HG03280 (cell line): Measurements from ENCODE around the gene CNNM3.

ENCODE experiments used
- ATAC-seq: cut with Tn5 transposase; IDR thresholded peaks from one replicate; pipeline ENCODE4 v1.9.1; 2021; ENCODE audit warnings: mild to moderate bottlenecking, moderate library complexity; ENCODE audit not compliant: unreplicated experiment

The CNNM3 gene

DNA sequence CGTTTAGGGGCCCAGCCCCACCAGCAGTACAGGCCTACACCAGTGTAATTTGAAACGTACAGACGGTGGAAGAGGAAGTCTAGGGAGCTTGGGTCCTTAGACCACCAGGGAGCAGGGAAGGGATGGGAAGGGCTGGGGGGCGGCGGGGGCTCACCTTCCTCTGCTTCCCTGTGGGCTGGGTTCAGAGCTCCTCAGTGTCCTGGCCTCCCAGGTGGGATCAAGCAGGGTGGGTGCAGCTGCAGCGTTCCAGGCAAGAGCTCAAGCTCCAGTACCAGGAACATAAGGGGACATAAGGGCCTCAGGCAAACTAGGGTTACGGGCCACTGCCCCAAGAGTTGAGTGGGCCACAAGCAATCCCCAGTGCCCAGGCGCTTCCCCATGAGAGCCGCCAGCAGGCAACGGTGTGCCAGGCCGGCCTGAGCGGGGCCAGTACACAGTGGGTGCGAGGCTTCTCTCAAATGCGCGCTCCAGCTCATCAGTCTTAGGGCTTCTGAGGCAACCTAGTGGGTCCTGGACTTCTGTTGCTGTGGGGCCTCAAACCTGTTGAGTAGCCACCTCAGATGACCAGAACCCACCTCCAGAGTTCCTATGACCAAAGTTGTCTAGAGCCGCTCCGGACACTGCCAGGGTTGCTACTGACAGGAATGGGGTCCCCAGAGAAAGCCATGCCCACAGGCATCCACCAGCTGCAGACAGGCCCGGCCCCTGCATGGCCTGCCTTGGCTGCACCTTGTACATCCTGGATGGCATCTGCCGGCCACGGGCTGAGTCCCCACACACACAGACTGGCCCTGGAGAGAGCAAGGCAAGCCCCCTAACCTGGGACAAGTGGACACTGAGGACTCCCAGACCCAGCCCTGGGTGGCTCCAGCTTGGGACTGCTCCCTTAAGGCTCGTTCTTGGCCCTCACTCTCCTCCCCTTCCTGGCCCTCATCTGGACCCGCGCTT lies 22.6 kb downstream of the CNNM3 start:
- no peak for ATAC-seq

GRCh38 chr2:96839293-96839874 lies 23.3 kb downstream of the CNNM3 start:
- peak; percentile 64 for ATAC-seq

DNA sequence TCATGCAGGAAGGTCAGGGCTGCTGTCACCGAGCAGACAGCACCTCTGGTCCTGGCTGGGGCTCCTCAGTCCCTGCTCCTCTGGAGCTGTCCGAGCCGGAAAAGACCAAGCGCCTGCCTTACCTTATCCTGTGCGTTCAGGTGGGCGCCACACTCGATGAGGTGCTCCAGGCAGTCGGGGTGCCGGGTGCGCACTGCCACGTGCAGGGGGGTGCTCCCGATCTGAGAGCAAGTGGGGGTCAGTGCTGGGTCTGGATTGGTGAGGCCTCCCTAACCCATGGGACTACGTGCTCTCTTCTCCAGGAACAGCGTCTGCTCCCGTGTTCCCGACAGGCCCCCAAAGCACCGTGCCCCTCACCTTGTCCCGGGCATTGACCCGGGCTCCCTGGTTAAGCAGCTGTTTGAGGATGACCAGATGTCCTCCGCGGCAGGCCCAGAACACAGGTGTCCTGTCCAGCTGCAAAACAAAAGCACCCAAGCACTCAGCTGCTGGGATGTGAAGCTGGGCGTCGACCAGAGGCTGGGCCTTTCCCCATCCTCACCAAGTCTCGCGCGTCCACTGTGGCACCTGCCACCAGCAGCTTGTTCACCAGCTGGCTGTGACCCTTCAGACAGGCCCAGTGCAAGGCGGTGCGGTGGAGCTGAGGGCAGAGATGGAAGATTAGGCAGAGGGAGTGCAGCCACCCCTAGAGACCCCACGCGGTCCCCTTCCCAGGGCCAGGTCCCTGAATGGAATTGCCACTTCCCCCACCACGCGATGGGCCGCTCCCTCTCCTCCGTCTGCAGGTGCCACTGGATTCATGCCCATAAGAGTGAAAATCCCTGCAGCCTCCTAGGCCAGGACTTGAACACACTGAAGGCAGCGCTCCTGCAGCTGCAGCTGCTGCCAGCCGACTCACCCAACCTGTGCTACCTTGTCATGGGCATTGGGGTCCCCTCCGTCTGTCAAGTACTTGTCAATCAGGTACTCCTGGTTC lies 24.1 kb downstream of the CNNM3 start:
- no peak for ATAC-seq

DNA sequence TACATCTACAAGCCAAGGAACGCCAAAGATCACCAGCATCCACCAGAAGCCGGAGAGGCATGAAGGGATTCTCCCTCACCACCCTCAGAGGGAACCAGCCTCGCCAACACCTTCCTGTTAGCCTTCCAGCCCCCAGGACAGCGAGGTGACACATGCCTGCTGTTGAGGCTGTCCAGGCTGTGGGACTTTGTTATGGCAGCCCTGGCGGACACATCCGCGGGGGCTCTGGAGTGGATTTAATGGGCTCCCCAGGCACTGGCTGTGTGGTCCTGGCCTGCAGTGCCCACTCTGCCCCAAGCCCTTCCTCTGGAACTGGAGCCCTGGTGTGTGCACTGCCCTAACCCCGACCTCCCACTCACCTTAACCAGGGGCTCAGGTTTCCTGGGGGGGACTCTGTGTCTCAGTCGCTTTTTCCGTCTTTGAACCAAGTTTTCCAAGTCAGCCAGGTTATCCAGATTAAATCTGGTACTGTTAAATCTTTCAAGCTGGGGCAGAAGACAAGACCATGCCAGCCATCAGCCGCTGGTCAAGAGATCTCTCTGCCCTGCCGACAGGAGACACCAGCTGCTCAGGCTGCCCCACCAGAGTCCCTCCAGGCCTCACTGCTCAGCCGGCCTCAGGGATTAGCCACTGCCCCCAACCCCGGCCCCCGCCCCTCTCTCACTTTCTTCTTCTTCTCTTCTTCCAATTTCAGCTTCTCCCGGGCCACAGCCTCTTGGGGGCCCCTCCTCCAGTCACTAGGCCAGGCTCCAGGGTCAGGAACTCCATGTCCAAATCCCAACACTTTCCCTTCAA lies 25.8 kb downstream of the CNNM3 start:
- ATAC-seq: no peak

- ATAC-seq: no peak
These were observed 26.5 kb downstream of the CNNM3 start for GRCh38 chr2:96842600-96842999.

DNA sequence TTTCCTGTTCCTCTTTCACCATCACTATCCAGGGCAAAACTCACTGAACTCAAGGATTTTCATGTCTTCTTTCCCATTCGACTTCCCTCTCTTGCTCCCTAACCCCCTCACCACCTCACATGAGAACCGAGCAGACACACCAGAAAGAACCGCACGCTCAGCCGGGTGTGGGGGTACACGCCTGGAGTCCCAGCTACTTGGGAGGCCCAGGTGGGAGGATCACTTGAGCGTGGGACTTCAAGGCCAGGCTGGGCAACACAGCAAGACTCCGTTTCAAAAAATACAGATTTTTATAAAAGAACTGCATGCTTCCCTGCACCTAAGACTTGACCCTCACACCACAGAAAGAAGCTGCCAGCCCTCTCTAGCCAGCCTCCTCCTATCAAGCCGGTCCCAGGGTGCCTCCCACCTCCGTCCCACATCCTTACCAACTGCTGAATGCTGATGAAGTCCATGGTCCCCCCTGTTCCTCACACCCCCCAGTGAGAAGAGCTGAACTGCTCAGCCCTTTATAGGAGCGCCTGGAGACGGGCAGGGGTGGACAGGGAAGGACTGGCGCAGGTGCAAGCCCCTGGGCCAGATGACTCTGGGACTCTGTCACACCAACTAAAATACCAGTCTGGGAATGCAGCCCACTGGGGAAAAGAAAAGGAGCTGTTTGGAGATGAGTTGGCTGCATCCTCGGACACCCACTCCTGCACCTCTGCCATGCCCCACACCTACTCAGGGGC lies 27.6 kb downstream of the CNNM3 start, which contains the start of gene ANKRD23:
Gene ANKRD23 (minus strand): TSS at position 484 of the 731 bp plus-strand sequence. CDS start 29 bp downstream, at position 455.
- no peak for ATAC-seq

DNA sequence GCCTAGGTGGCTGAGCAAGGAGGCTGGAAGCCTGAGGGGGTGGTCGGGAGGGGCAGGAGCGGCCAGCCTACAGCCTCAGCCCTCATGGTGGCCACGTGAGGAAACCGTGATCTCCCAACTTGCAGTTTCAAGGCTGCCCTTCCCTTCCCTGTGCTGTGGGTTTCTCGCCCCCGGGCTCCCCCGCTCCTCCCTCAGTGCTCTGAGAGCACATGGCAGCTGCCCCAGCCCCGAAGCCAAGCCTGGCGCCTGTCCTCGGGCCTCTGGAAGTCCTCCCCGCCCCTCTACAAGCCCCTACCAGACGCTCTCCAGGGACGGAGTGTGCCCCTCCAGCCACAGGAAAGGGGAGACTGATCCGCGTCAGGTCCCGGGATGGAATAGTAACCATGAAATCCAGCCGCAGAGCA lies 28.3 kb downstream of the CNNM3 start:
- no peak for ATAC-seq

DNA sequence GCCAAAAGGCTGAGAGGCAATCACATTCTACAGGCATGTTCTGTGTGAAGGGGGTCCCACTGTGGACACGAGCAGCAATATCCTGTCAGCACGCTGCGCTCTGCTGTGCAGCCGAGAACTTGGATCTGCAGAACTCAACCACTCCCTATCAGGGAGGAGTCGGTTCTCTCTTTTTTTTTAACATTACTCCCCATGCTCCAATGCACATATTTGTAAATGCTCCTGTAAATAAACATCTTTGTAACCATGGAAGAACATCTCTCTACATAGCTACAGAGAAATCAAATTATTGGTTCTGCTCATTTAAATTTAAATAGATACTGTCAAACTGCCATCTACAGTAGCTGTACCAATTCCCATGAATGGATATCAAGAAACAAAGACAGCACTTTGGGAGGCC lies 30.8 kb downstream of the CNNM3 start:
- no peak for ATAC-seq

GRCh38 chr2:96847586-96847985 lies 31.5 kb downstream of the CNNM3 start:
- ATAC-seq: no peak

GRCh38 chr2:96848264-96848663 lies 32.2 kb downstream of the CNNM3 start:
- ATAC-seq: no peak

DNA sequence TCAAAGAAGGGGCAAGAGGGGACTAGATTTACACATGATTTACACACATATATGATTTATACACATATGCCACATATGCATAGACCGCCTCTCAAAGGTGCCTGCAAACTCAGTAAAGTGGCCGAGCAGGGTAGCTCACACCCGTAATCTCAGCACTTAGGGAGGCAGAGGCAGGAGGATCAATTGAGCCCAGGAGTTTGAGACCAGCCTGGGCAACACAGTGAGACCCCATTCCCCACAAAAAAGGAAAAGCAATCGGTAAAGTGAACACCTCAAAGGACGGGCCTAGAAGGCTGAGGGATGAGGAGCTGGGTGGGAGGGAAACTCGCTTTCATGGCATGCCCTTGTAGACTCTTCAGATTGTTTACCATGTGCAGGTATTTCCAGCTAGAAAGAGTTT lies 36.6 kb downstream of the CNNM3 start:
- ATAC-seq: no peak

DNA sequence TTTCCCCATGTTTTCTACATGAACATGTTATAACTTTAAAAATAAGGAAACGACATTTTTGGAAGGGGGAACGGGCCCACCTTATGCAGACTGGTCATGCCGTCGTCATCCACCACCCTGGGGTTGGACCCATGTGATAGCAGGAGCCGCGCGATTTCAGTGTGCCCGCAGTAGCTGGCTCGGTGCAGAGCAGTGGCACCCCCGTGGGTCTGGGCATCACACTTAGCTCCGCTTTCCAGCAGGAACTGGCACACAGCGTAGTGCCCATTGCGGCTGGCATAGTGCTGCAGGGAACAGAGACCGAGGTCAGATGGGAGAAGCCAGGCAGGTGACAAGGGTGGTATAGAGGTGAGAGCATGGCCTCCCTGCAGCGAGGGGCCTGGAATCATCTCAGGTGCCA lies 37.3 kb downstream of the CNNM3 start:
- ATAC-seq: no peak

- ATAC-seq: no peak
These were observed 41.0 kb downstream of the CNNM3 start for GRCh38 chr2:96856776-96857666.

DNA sequence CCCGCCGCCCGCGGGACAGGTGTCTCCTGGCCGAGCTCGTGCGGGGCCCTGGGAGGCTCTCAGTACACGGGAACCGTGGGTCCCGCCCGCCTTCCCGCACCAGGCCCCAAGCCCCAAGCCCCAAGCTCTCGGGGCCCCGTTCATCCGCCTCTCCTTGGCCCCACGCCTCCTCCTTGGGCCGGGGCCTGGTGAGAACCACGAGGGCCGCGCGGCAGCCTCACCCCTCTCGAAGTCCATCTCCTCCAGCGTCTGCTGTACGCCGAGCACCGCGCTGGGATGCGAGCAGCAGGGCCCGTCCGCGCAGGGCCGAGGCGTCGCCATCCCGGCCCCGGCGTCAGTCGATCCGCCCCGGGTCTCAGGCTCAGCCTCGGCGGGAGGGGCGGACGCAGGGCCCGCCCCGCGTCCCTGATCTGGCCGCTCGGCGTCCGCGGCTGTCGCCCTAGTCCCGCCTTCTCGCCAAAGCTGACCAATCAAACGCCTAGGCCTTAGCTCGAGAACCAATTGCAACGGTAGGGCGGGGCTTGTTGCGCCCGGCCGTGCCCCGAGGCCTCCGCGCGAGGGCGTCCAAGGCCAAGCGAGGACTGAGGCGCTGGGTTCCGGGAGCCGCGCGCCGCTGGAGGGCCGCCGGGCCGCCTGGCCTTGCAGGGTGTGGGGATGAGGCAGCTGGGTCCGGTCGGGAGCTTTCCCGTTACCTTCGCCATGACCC lies 41.8 kb downstream of the CNNM3 start, which contains the start of gene ANKRD39:
Gene ANKRD39 (minus strand): TSS at position 350 of the 706 bp plus-strand sequence. CDS start 29 bp downstream, at position 321.
- ATAC-seq: peak; percentile 92

- no peak for ATAC-seq
These were observed 43.1 kb downstream of the CNNM3 start for GRCh38 chr2:96859099-96859649.

DNA sequence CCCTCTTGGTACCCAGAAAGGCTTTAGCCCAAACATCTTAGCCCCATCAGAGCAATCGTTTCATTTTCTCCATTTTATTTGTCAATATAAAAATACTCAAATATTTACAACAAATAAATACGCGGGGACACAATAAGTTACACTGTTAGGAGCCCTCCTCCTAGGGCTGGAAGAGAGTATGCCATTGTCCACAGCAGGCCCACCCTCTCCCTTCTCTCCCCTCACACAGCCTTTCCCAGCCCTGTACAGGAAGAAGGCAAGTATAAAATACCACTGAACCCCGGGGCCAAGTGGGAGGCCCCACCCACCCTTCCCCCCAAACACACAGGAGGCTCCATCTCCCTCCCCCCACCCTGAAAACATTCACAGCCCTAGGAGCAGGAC lies 43.6 kb downstream of the CNNM3 start:
- no peak for ATAC-seq
